Stimulated activated CD4-positive, alpha-beta T cell treated with anti-CD3 and anti-CD28 coated beads, Interleukin-1b, Interleukin-23, amount 100 ng/mL, for 4 hours (primary cell): Measurements from ENCODE around the gene TBL1X.

ENCODE experiments used
- DNase-seq, 2 donors: peaks; one replicate each; pipeline ENCODE4 v3.0.0-alpha.2; 2020; ENCODE audit warnings: low read depth in 2 of 2

Gene TBL1X

DNA sequence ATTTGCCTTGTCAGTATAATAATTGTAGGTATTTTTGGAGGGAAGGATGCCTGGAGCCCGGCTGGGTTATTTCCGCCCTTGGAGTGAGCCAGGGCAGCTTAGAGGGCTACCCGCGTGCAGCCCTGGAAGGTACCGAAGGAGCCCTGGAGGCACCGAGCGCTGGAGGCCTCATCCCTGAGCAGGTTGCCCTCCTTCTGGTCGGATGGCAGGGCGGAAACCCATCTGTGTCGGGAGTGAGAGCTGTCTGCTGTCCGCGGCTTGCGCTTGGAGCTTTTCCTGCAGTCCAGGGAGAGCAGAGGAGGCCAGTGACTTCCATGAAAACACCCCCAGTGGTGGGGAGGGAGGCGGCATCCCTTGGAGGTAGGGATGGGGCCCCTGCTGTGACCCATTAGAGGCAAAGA, 122.1 kb downstream of the TBL1X start:
- no peak for DNase-seq

DNA sequence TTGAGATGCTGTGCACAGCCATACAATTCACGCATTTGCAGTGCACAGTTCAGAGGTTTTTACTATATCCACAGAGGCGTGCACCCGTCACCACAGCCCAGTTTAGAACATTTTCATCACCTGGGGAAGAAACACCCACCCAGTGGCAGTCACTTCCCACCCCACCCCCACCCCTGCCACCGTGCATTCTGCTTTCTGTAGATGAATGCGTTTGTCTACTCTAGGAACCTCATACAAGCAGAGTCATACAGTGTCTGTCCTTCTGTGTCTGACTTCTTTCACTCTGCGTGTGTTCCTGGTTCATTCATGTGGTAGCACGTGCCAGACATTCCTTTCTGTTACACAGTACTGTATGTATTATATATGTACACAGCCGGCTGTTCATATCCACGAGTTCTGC, 122.8 kb downstream of the TBL1X start:
- no peak for DNase-seq

DNA sequence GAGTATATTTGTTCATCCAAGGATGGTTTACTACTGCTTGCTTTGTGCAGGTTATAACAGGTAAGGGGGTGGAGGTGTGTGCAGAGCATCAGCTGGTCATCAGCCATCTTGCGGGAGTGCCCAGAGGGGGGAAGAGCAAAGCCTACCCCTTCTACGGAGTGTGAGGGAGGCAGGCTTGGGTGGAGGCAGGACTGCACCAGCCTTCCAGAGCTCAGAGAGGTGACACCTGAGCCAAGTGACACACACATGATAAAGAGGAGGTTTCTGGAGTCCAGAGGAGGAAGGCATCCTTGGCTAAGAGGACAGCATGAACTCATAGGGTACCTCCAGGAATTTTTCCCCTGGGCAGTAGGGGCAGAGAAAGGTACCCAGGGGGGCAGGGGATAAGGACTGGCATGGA, 126.6 kb downstream of the TBL1X start:
- DNase-seq: no peak

DNA sequence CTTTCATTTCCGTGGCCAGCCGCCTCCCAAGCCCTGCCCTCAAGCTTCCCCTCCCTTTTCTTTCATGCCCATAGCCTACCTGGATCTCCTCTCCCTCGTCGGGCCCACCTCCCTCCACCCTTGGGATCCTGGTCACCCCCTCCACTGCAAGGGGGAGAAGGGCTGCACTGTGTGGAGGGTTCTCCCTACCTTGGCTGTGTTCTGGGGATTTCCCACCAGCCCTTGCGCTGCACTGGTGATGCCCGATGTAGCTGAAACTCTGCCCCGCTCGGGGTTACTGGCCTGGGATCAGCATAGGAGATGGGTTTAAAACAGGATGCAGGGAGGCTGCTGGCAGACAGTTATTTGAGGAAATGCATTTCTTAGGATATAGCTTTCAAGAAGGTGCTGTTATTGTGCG, 128.9 kb downstream of the TBL1X start:
- no peak for DNase-seq

DNA sequence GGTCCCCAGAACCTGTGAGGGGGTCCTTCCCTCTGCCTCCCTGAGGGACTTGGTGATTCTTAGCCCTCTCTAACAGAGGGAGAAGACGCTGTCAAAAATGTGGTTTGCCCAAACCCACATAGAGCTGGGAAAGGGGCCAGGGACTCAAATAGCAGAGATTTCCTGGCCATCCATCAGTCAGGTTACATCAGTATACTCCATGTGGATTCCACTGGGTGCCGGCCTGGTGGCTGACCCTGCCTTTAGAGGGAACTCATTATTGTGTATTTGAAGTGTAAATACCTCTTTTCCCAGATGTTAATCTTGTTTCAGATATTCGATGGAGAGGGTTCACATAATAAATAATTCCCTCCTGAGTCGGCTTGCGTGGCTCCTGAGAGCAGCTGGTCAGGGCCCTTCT, 130.3 kb downstream of the TBL1X start:
- DNase-seq: no peak

DNA sequence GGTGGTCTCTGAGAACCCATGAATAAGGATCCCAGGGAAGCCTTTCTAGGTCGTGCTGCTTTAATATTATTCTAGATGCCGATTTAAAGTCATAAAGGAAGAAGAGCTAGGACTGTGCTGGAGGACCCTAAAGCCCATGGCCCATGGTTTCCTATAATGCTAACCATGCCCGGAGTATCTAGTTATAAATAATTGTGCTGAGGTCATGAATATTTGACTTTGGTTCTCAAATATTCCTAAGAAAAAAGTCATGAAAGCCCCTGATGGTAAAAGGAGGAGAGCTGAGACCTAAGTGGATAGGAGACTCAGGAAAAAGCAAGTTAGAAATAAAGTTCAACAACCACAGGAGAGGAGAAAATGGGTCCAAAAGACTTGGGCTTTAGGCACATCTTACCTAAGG, 132.0 kb downstream of the TBL1X start:
- no peak for DNase-seq

DNA sequence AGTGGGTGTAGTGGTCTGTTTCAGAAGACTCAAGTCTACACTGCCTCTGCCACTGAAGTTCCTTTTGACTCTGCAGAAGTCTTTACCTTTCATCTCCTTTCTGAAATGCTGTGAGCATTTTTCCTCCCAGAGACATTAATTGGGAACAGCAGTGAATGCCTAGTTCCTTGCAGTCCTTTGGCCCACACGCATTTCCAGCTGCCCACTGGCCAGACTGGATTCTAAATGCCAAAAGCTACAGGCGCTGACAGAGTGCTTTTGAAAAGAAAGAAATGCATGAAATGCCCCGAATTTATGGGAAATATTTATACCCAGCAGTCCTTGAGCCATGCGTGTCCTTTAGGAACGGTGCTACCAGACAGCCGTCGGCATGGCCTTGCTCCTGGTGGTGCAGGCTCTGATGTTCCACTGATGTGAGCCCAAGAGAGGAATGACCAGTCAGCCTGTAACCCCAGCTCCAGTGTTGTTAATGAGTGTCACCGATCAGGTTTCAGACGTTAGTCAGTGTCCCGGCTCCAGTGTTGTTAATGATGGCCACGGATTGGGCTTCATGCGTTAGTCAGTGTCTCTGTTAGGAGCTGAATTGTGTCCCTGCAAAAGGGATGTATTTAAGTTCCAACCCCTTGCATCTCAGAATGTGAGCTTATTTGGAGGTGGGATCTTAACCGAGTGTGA, 132.6 kb downstream of the TBL1X start:
- no peak for DNase-seq

DNA sequence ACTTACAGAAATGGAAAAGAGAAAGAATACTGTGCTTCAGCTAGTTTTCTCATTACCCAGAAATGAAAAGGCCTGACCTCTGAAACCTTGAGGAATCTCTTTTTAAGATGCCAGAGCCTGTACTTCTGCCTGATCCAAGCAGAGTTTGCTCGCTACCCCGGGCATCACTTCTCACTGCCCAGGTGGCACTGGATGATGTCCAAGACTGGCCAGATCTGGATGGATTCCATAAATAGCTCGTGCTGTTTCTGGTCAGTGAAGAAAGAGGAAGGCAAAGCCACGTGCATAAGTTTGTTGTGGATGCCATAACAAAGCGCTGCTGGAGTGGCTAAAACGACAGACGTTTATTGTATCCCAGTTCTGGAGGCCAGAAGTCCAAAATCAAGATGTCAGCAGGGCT, 133.5 kb downstream of the TBL1X start:
- no peak for DNase-seq

DNA sequence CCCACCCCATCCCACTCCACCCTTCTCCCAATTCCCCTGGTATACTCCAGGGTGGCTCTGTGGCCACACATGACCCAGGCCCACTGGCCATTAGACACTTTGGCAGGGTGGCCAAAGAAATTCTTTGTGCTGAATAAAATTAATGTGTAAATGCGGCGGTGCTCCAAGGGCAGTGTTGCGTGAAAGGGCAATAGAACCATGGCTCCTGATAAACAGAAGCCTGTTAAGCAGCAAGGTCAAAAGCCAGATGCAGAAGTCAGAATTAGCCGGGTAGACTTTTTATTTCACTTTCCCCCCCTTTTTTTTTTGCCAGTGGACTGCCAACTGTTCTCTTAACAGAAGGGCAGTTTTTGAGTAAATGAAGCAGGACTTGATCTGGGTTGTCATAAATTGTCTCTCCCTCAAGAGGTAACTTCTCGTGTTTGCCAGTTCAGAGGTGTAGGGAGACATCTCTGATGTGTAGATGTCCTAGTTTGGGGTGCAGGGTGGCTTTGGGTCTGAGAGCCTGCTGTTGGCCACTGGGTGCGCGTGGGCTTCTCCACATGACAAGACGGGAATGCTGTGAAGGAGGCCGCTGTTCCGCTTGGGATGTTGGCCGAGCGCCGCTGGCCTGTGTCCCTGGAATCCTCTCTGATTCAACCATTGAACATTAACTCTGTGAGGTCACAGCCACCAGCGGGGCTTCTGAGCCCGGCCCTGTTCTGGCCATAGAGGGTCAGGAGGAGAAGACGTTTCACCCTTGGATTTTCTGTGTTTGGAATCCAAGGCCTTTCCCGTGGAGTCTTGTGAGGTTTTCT, 139.5 kb downstream of the TBL1X start:
- DNase-seq: no peak

DNA sequence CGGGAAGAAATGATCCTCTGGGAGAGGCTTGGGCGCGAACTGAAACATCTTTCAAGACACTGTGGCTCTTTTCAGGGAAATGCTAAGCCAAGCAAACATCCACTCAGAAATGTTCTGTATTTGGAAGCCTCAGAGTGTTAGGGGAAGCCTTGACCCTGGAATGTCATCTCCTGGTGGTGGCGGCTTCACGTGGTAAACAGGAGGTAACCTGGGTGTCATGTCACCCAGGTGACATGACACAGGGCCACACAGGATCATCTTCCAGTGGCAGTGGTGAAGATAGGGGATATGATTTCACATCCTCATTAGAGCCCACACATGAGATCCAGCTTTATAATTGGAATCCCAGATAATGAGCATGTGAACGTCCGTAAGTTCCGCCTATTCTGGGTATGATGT, 140.0 kb downstream of the TBL1X start:
- no peak for DNase-seq

DNA sequence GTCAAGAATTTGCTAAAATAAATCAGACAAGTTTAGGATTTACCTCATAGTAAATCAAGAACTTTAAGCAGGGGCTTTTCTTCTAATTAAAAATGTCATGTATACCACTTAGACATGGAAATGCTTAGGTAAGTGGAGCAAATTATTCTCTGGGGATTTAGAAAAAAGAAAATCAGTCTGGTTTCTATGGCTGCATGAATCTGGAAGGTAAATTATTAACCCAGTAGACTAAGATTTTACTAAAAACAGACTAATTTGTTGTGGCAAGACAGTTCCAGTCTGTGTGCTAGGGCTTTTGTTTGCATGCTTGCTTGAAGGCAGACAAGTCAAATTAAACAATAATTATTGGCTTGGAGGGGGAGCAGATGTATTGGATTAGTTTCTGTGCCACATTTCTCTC, 140.6 kb downstream of the TBL1X start:
- no peak for DNase-seq

DNA sequence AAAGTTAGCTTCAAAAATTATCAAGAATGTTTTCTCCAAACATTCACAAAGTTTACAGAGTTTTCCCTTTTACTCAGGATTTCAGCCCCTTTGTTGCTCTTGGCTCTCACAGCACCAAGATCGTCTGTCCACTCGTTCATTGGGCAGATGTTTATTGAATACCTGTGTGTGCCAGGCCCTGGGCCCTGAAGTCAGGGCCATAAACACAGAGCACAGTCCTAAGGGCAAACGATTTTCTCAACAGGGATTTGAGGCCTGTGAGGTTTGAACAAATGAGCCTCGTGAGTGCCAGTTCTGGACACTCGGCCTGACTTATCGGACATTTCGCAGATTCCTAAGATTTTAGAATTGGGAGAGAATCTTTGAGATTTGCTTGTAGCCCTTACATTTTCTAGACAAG, 142.1 kb downstream of the TBL1X start:
- no peak for DNase-seq

DNA sequence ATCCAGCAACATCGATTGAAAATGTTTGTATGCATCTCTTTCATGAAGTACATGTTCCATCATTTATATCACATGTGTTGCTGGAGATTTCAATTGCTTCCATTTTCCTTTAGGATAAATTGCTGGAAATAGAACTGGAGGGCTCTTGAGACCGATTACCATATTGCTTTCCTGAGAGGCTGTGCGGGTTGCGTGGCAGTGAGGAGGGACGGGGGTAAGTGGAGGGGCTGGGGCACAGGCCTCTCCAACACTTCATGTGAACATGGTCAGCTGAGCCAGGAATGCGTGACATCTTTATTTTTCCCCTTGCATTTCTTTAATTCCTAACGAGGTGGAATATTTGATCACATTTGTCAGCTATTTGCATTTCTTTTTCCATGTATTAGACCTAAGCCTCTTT, 144.6 kb downstream of the TBL1X start:
- DNase-seq: no peak

DNA sequence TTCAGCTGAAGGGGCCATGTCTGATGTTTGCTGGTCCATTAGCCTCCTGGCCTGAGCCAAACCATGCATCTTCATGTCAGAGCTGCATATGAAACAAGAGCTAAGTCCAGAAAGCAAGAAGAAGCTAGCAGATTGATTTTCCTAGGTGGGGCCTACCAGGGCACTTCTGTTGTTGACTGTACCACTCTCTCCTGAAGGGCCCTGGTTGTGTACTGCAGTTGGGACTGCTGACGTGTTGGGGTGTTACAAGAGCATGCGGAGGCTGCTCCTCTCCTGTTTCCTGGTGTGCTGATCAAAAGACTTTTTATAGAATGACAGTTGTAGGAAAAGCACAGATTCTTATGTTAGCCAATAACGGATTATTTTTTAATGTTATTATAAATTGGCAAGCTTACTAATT, 145.1 kb downstream of the TBL1X start:
- DNase-seq: no peak

DNA sequence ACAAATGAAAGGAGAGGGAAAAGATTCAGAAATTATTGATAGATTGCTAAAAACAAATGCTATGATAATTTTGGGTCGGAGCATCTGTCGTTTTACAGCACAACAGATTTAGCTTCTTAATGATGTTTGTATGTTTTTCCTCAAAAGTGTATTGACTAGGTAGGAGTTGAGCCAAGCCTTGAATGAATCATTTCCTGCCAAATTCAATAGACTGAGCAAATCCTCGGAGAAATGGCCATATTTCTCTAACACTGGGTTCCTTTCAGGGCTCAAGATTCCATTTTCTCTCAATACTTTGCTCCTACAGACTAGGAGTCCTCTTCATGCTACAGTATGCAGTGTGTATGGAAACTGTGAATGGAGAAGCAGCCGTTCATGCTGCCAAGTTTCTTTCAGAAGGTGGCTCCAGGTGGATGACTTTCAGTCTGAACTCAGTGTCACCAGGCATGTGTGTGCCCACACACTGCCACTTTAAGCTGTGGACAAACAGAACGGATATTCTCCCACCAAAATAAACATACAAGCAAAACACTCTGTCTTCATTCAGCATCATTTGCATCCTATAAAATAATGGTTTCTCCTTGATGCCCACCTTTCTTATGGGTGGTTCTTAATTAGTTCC, 146.0 kb downstream of the TBL1X start:
- DNase-seq: no peak

DNA sequence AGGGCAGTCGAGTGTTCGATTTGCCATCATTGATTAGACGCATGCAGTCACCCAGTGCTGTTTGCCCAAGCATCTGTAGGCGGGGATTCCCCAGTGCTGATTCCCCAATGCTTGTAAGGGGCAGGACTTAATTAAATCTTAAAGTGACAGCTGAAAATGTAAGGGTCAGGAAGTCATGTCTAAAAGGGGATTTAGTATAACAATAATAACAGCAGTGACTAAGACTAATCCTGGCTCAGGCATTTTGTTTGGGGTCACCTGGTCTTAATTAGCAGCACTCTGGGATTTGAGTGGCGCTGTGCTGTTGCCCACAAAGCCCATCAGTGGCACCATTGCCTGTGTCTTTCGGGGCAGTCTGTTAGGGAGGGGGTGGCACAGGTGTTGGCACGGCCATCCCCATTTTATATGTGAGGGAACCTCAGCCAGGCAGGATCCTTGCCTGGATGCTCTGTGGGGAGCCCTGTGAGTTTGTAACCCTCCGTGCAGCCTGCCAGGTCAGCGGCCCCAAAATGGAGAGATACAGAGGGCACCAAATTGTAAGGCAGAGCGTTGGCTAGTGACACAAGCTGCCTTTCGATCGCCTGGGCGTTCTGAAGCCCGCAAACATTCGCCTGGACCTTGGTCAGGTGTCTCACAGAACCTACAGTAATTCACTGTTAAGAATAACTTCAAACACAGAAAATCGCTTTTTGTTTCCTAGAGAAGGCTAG, 146.7 kb downstream of the TBL1X start:
- DNase-seq: no peak

DNA sequence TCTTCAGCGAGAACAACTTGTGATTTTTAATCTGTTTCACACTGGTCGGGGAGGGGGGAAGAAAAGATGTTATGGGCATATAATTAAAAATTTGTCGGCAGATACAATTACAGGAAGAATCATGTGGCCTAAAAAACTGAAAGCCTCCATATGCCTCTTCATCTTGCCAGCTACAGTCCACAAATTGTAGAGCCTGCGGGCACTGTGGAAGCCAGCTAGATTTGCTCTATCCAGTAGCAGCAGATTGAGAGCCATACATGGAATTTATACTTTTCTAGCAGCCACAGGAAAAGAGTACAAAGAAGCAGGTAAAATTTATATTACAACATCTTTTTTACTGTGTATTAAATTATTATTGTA, 147.3 kb downstream of the TBL1X start:
- no peak for DNase-seq

DNA sequence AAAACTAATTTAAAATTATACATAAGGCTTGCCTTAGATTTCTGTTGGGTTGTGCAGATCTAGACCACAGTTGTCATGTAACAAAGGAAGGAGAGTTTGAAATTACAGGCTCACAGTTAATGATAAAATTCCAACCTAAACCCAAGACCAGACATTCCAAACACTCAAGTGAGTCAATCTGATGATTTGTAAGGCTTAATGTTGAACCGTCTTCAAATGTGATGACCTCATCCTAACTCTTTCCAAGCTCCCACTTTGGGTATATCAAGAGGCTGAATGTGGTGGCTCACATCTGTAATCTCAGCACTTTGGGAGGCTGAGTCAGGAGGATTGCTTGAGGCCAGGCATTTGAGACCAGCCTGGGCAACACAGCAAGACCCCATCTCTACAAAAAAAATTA, 149.2 kb downstream of the TBL1X start:
- no peak for DNase-seq

DNA sequence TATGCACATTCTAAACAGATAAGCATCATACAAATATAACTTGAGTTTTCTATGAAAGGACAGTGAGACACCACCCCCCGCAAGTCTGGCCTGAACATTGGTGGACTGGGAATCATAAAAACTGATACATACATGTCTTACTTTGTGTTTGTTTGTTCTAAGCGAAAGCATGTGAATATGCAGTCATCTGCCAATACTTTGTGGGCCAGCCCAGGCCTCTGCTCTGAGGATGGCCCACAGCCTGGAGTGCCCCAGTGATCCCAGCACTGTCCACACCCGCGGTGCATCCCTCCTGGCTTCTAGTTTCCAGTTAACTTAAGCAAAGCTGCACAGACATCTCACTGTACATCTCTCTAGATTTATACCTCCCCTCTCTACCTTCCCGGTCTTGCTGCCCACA, 154.3 kb downstream of the TBL1X start:
- no peak for DNase-seq

DNA sequence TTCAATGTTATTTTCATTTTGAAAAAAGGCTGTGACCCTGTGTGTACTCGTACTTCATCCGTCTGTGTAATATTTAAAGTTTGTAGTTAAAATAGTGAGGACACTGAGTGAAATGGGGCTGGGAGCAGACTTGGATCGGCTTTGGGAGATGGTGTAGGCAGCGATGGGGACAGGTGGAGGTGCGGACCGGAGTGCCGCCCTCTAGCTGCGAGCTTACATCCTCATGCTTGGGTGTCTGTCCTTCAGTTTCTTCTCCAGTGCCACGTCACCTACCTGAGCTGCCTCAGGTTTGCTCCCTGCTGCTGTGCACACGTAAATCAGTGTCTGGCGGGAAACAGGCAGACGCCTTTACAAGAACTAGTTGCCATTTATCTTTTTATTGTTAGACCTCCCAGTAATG, 154.7 kb downstream of the TBL1X start:
- no peak for DNase-seq

DNA sequence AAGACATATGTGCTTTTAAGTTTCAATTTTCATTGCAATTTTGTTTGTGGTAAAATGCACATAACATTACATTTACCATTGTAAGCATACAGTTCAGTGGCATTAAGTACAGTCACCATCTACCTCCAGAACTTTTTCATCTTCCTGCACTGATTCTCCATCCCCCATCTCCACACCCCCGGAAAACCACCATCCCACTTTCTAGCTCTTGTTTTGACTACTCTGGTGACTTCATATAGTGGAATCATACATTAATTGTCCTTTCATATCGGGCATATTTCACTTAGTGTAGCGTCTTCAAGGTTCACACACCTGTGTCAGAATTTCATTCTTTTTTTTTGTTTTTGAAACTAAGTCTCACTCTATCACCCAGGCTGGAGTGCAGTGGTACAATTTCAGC, 157.3 kb downstream of the TBL1X start:
- no peak for DNase-seq

DNA sequence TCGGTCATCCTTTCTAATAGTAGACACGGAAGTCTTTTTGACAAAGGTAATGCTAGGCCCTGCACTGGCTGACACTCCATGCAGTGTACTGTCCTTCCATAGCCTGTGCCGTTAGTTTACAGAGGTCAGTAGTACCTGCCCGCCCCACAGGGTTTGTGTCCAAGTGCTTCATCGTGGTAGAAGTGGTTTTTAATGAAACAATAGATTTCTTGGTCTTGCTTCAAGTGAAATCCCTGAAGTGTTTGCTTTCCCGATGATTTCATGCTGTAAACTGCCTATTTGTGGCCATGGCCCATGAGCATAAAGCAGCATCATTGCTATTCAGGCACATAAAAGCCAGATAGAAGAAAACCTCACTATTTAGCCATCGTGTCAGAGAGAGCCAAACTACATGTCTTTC, 161.5 kb downstream of the TBL1X start:
- no peak for DNase-seq

DNA sequence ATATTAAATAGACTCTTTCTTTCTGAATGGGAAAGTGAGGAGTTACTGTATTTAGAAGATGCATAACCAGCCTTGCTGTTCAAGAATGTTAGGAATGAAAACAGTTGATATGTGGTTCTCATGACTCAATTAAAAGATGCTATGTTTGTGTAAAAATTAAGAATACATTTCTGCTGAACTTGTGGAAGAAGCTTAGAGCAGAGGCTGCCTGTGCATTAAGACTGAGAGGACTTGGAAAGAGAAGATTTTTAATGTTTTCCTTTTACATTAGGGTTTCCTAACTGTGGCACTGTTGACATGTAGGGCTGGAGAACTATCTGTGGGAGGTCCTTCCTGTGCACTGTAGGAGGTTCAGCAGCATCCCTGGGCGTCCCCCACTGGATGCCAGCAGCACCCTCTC, 163.1 kb downstream of the TBL1X start:
- DNase-seq: no peak
